Measurements from ENCODE around the gene ACOT2.

DNA sequence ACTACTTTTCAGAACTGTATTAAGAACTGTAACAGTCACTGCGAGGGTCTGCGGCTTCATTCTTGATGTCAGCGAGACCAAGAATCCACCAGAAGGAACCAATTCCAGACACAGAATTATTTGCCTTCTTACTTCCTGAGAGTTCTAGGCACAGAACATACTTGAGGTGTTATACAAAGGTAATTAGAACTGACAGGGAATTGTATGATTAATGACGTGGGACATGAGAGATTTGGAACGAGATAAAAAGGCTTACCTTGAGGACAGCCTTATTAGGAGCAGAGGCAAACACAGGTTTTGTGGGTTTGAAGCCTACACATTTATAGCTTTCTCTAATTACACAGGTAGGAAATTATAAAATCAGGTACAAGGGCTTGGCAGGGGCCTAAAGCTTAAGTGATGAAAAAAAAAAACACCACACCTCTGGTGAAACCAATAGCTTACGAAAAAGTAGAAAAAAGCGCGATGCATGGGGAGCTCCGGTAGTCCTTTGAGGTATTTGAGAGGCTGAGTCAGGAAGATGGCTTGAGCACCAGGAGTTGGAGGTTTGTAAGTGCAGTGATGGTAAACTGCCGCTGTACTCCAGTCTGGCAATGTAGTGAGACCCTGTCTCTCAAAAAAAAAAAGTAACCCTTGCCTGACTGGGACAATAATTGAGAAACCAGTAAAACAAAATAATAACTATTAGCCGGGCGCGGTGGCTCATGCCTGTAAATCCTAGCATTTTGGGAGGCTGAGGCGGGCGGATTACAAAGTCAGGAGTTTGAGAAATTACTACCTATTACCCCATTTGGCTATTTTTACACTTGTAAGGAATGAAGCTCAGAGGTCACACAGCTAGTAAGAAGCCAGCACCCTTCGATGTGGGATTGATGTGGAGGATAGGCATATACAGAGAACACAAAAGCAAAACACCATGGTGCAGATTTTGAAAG, 795 bp upstream of the ACOT2 start:
- TF ChIP-seq, protein P1, sequence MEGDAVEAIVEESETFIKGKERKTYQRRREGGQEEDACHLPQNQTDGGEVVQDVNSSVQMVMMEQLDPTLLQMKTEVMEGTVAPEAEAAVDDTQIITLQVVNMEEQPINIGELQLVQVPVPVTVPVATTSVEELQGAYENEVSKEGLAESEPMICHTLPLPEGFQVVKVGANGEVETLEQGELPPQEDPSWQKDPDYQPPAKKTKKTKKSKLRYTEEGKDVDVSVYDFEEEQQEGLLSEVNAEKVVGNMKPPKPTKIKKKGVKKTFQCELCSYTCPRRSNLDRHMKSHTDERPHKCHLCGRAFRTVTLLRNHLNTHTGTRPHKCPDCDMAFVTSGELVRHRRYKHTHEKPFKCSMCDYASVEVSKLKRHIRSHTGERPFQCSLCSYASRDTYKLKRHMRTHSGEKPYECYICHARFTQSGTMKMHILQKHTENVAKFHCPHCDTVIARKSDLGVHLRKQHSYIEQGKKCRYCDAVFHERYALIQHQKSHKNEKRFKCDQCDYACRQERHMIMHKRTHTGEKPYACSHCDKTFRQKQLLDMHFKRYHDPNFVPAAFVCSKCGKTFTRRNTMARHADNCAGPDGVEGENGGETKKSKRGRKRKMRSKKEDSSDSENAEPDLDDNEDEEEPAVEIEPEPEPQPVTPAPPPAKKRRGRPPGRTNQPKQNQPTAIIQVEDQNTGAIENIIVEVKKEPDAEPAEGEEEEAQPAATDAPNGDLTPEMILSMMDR (IDR thresholded peaks at IDR 0.05; ENCODE audit: borderline replicate concordance, extremely low read depth, low read length, poor library complexity, severe bottlenecking): no peak
- TF ChIP-seq EZH2 (IDR thresholded peaks at IDR 0.05; ENCODE audit: borderline replicate concordance, low read depth, low read length, severe bottlenecking): no peak
